ENCODE data around the gene ZBTB2. TPM values are rescaled to one million over a fixed set of nuclear protein-coding genes. Genes with fewer than 3 reads are reported as not detected.

ZBTB2 gene, protein sequence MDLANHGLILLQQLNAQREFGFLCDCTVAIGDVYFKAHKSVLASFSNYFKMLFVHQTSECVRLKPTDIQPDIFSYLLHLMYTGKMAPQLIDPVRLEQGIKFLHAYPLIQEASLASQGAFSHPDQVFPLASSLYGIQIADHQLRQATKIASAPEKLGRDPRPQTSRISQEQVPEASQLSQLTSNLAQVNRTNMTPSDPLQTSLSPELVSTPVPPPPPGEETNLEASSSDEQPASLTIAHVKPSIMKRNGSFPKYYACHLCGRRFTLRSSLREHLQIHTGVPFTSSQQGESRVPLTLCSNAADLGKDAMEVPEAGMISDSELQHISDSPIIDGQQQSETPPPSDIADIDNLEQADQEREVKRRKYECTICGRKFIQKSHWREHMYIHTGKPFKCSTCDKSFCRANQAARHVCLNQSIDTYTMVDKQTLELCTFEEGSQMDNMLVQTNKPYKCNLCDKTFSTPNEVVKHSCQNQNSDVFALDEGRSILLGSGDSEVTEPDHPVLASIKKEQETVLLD
- total RNA-seq, result 1 to 10 TPM; 5.3 to 8.4 TPM

DNA sequence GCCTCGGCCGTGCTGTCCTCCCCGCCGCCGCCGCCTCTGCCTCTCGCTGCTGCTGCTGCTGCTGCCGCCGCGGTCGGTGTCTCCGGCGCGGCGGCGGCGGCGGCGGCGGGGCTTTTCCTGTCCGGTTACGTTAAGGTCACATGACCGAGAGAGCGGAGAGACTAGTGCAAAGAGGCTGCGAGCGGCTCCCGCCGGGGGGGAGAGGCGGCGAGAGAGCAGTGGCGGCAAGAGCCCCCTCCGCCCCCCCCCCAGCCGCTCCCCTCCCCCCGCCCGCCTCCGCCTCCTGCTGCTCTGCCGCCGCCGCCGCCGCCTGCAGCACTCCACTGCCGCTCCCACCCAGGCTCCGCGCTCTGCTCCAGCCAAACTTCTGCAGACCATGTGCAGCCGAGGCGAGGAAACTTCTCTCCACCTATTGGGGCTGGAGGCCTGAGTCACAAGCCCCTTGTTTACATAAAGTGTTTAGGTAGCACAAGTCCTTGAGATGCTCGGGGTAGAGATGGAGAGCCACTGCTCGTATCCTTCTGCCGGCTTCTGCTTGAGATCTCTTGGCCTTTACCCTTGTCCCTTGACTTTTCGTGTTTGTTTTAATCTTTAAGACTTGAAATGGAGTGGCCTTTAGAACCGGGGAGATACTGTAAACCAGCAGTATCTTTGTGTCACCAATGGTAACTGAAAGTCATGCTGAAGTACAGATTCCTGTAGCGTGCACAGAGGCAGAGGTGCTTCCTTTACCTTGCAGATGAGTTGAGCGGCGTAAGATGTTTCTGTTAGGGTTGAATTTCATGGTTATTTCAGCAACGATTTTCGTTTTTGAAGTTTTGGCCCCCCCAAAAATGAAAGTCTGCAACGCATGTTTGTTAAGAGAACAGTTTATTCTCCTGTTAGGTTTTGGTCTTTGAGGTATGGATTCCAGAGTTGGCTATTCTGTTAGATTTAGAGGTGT lies at the start of gene ZBTB2:
ZBTB2 (minus strand) TSS at position 89 of the 943 bp plus-strand sequence. CDS start 17,922 bp downstream, outside the sequence.
- Histone ChIP-seq H3K36me3 (no peaks in the 10 kb centered on the region), H3K27me3 (replicated peaks; ENCODE audit: insufficient read depth) (no peaks in the 10 kb centered on the region), H3K27ac (peak within 1 kb of the TSS; percentile 97 to 99), H3K4me3 (peak within 1 kb of the TSS; percentile 85), H3K9me3 (no peaks in the 10 kb centered on the region), H3K4me1 (ENCODE audit: control insufficient read depth in 1 of 2, low read depth in 2 of 2) (peaks cover 35 to 65% of the 10 kb centered on the region in 2 donors)
- DNase-seq (ENCODE audit: low spot score) (peak; percentile 8), ATAC-seq (ENCODE audit: insufficient number of reproducible peaks, low FRiP score, low read depth) (no peak)
- TF ChIP-seq, protein P1, sequence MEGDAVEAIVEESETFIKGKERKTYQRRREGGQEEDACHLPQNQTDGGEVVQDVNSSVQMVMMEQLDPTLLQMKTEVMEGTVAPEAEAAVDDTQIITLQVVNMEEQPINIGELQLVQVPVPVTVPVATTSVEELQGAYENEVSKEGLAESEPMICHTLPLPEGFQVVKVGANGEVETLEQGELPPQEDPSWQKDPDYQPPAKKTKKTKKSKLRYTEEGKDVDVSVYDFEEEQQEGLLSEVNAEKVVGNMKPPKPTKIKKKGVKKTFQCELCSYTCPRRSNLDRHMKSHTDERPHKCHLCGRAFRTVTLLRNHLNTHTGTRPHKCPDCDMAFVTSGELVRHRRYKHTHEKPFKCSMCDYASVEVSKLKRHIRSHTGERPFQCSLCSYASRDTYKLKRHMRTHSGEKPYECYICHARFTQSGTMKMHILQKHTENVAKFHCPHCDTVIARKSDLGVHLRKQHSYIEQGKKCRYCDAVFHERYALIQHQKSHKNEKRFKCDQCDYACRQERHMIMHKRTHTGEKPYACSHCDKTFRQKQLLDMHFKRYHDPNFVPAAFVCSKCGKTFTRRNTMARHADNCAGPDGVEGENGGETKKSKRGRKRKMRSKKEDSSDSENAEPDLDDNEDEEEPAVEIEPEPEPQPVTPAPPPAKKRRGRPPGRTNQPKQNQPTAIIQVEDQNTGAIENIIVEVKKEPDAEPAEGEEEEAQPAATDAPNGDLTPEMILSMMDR (IDR thresholded peaks at IDR 0.05), result no peak

DNA sequence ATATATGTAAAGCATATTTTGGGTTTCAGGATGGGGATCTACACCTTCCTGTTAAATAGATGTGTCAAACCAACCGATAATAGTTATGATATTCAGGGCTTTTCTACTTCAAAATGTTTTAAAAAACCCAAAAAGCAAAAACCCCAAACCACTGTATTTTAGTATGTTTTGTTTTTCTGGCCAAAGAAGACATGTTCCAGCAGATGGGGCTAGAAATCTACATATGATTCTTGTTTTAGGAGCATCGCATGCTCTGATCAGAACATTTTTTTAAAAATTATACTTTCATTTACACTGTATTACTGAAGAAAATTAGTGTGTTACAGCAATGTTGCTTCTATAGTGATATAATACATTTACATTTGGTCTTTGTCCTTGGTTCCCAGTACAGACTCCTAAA lies 49.6 kb upstream of the ZBTB2 start:
- no peak for ATAC-seq (ENCODE audit: insufficient number of reproducible peaks, low FRiP score, low read depth)
- TF ChIP-seq, protein P1 (IDR thresholded peaks at IDR 0.05), result peak; percentile 38
- H3K4me3 ChIP-seq, result peak overlapping the region; percentile 38
- H3K4me1 ChIP-seq (ENCODE audit: control insufficient read depth in 1 of 2, low read depth in 2 of 2), result peaks cover 34 to 86% of the 10 kb centered on the region in 2 donors
- no peaks in the 10 kb centered on the region for H3K36me3 ChIP-seq
- DNase-seq (ENCODE audit: low spot score), result no peak
- peak overlapping the region; percentile 37 to 53 for H3K27ac ChIP-seq
- H3K27me3 ChIP-seq (replicated peaks; ENCODE audit: insufficient read depth), result no peaks in the 10 kb centered on the region
- no peaks in the 10 kb centered on the region for H3K9me3 ChIP-seq

DNA sequence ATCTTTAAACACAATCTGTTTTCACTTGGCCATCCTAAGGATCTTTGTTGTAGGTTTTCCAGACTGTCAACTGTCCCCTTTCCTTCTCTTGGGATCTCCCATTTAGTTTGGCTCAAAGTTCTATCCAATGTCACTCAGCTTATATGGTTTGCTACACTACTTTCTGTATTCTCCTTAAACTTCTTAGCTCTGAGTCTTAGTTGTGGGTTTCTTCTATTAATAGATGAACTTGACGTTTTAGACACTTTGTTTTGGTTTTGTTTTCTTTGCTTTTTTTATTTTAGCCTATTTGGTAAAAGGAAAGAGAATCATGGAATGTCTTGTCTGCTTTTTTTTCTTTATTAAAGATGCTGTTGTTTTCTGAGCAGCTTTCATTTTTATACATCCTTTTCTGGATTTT lies 49.1 kb upstream of the ZBTB2 start:
- H3K4me3 ChIP-seq, result peak overlapping the region; percentile 38
- peaks cover 32 to 85% of the 10 kb centered on the region in 2 donors for H3K4me1 ChIP-seq (ENCODE audit: control insufficient read depth in 1 of 2, low read depth in 2 of 2)
- peak overlapping the region; percentile 37 to 53 for H3K27ac ChIP-seq

DNA sequence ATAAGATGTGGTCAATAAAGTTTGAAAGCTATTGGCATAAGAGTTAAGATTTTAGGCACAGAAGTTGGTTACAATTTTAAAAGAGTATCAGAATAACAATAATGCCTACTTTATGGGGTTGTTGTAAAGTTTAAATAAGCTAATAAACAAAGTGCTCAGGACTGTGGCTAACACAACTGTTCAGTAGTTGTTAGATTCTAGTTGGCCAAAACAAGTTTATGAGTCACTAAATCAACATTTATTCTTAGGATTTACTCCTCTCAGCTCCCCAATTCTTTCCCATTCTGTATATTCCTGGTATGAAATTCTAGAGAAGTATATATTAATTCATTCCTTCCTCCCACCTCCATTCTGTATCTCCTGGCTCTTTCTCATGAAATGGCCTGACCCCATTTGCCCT lies 46.0 kb upstream of the ZBTB2 start:
- Histone ChIP-seq H3K27ac (peak overlapping the region; percentile 59 to 65), H3K4me3 (no peak overlapping the region), H3K36me3 (no peaks in the 10 kb centered on the region), H3K4me1 (ENCODE audit: control insufficient read depth in 1 of 2, low read depth in 2 of 2) (peaks cover 26 to 67% of the 10 kb centered on the region in 2 donors), H3K9me3 (no peaks in the 10 kb centered on the region), H3K27me3 (replicated peaks; ENCODE audit: insufficient read depth) (no peaks in the 10 kb centered on the region)
- DNase-seq (ENCODE audit: low spot score), result no peak
- TF ChIP-seq, protein P1 (IDR thresholded peaks at IDR 0.05), result no peak
- ATAC-seq (ENCODE audit: insufficient number of reproducible peaks, low FRiP score, low read depth), result peak; percentile 42

More for the DNA sequence above, 49.1 kb upstream of the ZBTB2 start:
- TF ChIP-seq, protein P1 (IDR thresholded peaks at IDR 0.05), result no peak
- Histone ChIP-seq H3K9me3 (no peaks in the 10 kb centered on the region), H3K27me3 (replicated peaks; ENCODE audit: insufficient read depth) (no peaks in the 10 kb centered on the region), H3K36me3 (no peaks in the 10 kb centered on the region)
- ATAC-seq (ENCODE audit: insufficient number of reproducible peaks, low FRiP score, low read depth) (no peak), DNase-seq (ENCODE audit: low spot score) (no peak)

All from thoracic aorta (tissue), 2 donors.